IMR-90 (cell line): ENCODE data around the gene EDDM13.
A peak's percentile ranks its signal among the peaks of the same experiment; 100 is the strongest.

Experiments
- POLR2A ChIP-seq: IDR thresholded peaks from 2 replicates; pipeline ENCODE4 v1.6.1; 2012; ENCODE audit warnings: mild to moderate bottlenecking, low read depth, low read length
- RAD21 ChIP-seq: IDR thresholded peaks from 2 replicates; pipeline ENCODE4 v1.6.1; 2012; ENCODE audit warnings: low read length, improper control_type of control experiment
- SMC3 ChIP-seq: fragments of 150-350 bp; IDR thresholded peaks from 2 replicates; pipeline ENCODE4 v1.6.1; 2016; ENCODE audit warnings: low read depth, mild to moderate bottlenecking, antibody characterized with exemption, low read length, moderate library complexity
- TF ChIP-seq, protein P1 (sequence below): conservative IDR thresholded peaks from 2 replicates; pipeline ENCODE4 v1.5.1; 2012; ENCODE audit warnings: mild to moderate bottlenecking, low read depth, low read length, improper control_type of control experiment
- TF ChIP-seq, protein P2 (sequence below): fragments of 150-350 bp; IDR thresholded peaks from 2 replicates; pipeline ENCODE4 v1.6.1; 2016; ENCODE audit warnings: low read depth, mild to moderate bottlenecking, low read length, moderate library complexity, borderline replicate concordance

DNA sequence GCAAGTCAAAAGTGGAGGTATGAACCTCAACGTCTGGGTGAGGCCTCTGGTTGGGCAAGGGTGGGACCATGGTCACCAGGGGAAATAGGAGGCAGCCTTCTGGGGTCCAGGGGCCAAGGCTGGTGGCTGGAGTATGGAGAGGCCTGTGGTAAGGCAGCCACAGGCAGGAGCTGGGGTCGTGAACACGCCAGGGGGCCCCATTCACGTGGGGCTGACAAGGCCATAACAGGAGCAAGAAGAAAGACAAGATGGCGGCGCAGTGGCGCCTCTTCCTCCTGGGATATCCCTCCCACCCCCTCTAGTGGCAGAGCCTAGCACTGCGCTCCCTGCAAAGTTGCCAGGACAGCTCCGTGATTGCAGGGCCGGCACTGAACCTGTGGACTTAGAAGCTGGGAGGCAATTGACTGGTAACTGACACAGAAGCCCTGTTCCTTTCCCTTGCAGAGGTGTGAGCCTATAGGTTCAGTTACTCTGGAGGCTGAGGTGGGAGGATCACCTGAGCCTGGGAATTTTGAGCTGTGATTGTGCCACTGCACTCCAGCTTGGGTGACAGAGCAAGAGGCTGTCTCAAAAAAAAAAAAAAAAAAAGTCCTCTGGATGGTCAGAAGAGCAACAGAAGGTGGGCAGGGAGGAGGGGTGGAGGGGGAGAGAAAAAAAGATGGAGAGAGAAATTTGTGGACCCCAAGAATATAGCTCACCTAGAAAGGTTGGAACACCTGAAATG, 19.7 kb upstream of the EDDM13 start:
- TF ChIP-seq, protein P1, sequence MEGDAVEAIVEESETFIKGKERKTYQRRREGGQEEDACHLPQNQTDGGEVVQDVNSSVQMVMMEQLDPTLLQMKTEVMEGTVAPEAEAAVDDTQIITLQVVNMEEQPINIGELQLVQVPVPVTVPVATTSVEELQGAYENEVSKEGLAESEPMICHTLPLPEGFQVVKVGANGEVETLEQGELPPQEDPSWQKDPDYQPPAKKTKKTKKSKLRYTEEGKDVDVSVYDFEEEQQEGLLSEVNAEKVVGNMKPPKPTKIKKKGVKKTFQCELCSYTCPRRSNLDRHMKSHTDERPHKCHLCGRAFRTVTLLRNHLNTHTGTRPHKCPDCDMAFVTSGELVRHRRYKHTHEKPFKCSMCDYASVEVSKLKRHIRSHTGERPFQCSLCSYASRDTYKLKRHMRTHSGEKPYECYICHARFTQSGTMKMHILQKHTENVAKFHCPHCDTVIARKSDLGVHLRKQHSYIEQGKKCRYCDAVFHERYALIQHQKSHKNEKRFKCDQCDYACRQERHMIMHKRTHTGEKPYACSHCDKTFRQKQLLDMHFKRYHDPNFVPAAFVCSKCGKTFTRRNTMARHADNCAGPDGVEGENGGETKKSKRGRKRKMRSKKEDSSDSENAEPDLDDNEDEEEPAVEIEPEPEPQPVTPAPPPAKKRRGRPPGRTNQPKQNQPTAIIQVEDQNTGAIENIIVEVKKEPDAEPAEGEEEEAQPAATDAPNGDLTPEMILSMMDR: peak; percentile 74
- TF ChIP-seq, protein P2, sequence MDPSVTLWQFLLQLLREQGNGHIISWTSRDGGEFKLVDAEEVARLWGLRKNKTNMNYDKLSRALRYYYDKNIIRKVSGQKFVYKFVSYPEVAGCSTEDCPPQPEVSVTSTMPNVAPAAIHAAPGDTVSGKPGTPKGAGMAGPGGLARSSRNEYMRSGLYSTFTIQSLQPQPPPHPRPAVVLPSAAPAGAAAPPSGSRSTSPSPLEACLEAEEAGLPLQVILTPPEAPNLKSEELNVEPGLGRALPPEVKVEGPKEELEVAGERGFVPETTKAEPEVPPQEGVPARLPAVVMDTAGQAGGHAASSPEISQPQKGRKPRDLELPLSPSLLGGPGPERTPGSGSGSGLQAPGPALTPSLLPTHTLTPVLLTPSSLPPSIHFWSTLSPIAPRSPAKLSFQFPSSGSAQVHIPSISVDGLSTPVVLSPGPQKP: no peak
- no peak for TF ChIP-seq POLR2A
- peak; percentile 58 for TF ChIP-seq RAD21
- peak; percentile 50 for TF ChIP-seq SMC3
